ENCODE results near the gene NEO1.
A peak's percentile ranks its signal among the peaks of the same experiment; 100 is the strongest.
"Not testable (repeated sequence)": the region's sequence is repeated elsewhere in the genome, so short reads cannot be mapped to it uniquely, and the experiment has no call there.

NEO1 gene

DNA sequence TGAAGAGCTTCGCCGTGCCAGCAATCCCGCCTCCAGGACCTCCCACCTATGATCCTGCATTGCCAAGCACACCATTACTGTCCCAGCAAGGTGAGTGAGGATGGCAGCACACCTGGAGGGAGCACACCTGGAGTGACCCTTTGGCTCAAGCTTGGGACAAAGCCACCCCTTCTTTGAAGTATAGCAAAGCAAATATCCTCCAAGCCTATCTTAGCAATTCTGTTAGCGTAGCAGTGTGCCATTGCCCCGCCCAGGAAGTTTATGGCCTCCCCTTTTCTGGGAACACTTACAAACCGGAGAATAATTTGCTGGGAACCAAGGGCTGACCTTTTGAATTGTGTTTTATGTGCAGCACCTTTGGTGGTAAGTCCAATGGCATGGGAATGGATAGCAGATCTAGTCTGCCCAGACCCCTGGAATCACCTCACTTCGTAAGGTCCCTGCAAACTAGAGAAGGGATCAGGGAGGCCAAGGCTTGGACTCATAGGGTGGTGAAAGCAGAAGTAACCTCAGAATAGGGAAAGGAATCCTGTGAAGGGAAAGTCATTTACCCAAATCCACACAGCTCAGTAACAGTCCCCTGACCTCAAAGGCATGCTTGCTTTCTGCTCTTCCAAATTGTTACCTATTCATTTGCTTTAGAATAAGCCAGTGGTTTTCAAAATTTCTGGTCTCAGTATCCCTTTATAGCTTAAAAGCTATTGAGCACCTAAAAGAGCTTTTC lies 246.4 kb downstream of the NEO1 start:
- no peak overlapping the region for H3K4me2 ChIP-seq
- H4K20me1 ChIP-seq (ENCODE audit: insufficient read depth) = no peaks in the 10 kb centered on the region
- TF ChIP-seq, protein P1, sequence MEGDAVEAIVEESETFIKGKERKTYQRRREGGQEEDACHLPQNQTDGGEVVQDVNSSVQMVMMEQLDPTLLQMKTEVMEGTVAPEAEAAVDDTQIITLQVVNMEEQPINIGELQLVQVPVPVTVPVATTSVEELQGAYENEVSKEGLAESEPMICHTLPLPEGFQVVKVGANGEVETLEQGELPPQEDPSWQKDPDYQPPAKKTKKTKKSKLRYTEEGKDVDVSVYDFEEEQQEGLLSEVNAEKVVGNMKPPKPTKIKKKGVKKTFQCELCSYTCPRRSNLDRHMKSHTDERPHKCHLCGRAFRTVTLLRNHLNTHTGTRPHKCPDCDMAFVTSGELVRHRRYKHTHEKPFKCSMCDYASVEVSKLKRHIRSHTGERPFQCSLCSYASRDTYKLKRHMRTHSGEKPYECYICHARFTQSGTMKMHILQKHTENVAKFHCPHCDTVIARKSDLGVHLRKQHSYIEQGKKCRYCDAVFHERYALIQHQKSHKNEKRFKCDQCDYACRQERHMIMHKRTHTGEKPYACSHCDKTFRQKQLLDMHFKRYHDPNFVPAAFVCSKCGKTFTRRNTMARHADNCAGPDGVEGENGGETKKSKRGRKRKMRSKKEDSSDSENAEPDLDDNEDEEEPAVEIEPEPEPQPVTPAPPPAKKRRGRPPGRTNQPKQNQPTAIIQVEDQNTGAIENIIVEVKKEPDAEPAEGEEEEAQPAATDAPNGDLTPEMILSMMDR (conservative IDR thresholded peaks at IDR 0.05; ENCODE audit: low read depth, low read length) = no peak
- H3K27ac ChIP-seq = no peak overlapping the region
- H3K79me2 ChIP-seq (ENCODE audit: insufficient read depth, low read depth) = no peaks in the 10 kb centered on the region
- H3K4me3 ChIP-seq (IDR thresholded peaks at IDR 0.05; ENCODE audit: insufficient read depth, low read depth, low read length) = no peak overlapping the region
- H3K36me3 ChIP-seq (ENCODE audit: insufficient read depth) = no peaks in the 10 kb centered on the region
- H2AFZ ChIP-seq (ENCODE audit: low read depth) = no peak overlapping the region
- H3K27me3 ChIP-seq (ENCODE audit: insufficient read depth, low read depth) = no peaks in the 10 kb centered on the region
- no peak overlapping the region for H3K9ac ChIP-seq
- no peaks in the 10 kb centered on the region for H3K4me1 ChIP-seq (ENCODE audit: low read depth, poor library complexity, severe bottlenecking)

DNA sequence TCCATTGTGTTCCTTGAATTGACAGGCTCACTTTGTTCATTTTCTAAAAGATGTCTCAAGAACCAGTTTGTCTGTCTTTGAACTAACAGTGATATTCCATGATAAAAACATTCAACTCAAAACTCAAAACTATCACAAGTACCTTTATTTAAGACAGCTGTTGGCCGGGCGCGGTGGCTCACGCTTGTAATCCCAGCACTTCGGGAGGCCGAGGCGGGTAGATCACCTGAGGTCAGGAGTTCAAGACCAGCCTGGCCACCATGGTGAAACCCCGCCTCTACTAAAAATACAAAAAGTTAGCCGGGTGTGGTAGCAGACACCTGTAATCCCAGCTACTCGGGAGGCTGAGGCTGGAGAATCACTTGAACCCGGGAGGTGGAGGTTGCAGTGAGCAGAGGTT lies 248.0 kb downstream of the NEO1 start:
- H3K27ac ChIP-seq; H3K4me2 ChIP-seq; H3K79me2 ChIP-seq (ENCODE audit: insufficient read depth, low read depth); H3K9ac ChIP-seq; H2AFZ ChIP-seq (ENCODE audit: low read depth); H3K4me1 ChIP-seq (ENCODE audit: low read depth, poor library complexity, severe bottlenecking); H3K27me3 ChIP-seq (ENCODE audit: insufficient read depth, low read depth); H3K4me3 ChIP-seq (IDR thresholded peaks at IDR 0.05; ENCODE audit: insufficient read depth, low read depth, low read length); H4K20me1 ChIP-seq (ENCODE audit: insufficient read depth); H3K36me3 ChIP-seq (ENCODE audit: insufficient read depth): not testable (repeated sequence)

DNA sequence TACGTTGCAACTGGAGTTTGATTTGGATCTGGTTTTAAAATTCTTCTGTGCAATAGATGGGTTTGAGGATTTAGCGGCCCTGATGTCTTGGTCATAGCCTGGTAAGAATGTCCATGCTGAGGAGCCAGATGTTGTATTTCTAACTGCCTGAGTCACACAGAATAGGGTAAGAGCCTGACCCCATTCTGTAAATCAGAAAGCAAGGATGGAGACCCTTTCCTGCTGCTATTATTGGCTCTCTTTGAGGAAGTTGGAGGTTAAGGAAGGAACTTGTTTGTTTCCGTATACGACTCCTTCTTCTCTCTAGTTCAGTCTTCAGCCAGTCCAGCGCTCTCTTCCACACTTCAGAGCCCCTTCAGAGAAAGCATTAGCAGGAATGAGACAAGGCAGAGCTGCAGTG lies 251.4 kb downstream of the NEO1 start:
- Histone ChIP-seq H3K36me3 (ENCODE audit: insufficient read depth) (no peaks in the 10 kb centered on the region), H3K4me1 (ENCODE audit: low read depth, poor library complexity, severe bottlenecking) (no peaks in the 10 kb centered on the region), H2AFZ (ENCODE audit: low read depth) (no peak overlapping the region), H3K4me3 (IDR thresholded peaks at IDR 0.05; ENCODE audit: insufficient read depth, low read depth, low read length) (no peak overlapping the region), H3K27ac (no peak overlapping the region), H3K9ac (no peak overlapping the region), H3K4me2 (no peak overlapping the region), H3K27me3 (ENCODE audit: insufficient read depth, low read depth) (no peaks in the 10 kb centered on the region), H3K79me2 (ENCODE audit: insufficient read depth, low read depth) (no peaks in the 10 kb centered on the region), H4K20me1 (ENCODE audit: insufficient read depth) (no peaks in the 10 kb centered on the region)
- TF ChIP-seq, protein P1 (conservative IDR thresholded peaks at IDR 0.05; ENCODE audit: low read depth, low read length) = no peak

DNA sequence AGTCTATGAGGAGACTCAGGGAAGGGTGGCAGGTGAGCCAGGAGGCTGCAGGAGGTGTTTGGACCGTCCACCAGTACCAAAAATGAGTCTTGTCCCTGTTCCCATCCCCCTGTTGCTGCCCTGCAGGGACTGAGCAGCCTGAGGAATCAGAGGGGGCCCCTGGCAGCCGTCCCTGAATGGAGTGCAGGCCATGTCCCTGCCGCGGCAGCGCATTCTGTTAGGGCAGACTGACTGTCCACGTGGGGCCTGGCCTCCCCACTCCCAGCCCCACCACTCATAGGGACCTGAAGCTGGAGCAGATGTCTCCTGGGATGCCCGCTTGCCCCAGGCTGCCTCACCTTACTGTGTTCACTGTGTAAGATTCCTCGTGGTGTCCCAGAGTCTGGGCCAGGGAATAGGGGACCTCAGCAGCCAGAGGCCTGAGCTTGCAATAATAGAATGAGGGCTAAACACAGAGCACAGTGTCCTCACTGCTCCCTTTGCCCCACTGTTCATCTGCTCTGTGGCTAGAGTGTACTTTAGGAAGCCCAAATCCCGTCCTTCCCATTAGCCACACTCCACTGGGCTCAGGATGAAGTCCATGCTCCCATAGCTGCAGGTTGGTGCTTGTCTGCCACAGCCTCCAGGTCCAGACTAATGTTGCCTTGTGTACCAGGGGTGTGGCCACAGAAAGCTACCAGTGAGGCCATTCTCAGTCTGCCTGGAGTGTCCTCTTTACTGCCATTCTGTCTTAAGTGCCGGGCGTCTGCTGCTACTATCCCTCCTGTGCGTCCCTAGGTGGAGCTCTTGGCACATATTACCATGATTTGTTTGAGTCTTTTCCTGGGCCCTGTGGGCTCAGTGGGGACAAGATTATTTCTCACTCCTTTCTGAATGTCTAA lies 253.3 kb downstream of the NEO1 start:
- Histone ChIP-seq H3K4me2 (no peak overlapping the region), H3K27me3 (ENCODE audit: insufficient read depth, low read depth) (no peaks in the 10 kb centered on the region), H3K4me3 (IDR thresholded peaks at IDR 0.05; ENCODE audit: insufficient read depth, low read depth, low read length) (no peak overlapping the region), H3K79me2 (ENCODE audit: insufficient read depth, low read depth) (no peaks in the 10 kb centered on the region), H3K9ac (no peak overlapping the region), H2AFZ (ENCODE audit: low read depth) (no peak overlapping the region), H3K27ac (no peak overlapping the region), H4K20me1 (ENCODE audit: insufficient read depth) (no peaks in the 10 kb centered on the region), H3K36me3 (ENCODE audit: insufficient read depth) (no peaks in the 10 kb centered on the region), H3K4me1 (ENCODE audit: low read depth, poor library complexity, severe bottlenecking) (no peaks in the 10 kb centered on the region)
- TF ChIP-seq, protein P1 (conservative IDR thresholded peaks at IDR 0.05; ENCODE audit: low read depth, low read length) = peak; percentile 72

DNA sequence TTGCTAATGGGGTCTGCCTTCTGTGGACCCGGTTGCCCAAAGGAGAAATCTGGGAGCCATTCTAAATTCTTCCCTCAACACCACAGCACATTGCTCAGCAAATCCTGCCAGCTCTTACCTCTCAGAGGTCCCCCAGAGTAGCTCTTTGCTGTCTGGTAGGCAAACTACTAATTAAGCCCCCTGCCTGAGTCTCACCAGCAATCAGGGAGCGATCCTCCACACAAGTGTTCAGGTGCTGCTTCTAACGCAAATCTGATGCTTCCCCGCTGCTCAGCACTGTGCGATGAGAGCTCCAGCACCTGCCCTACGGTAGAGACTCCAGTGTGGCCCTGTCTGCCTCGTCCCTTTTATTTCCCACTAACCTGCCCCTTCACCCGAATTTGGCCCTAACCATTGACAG lies 256.0 kb downstream of the NEO1 start:
- no peak overlapping the region for H3K4me2 ChIP-seq
- TF ChIP-seq, protein P1 (conservative IDR thresholded peaks at IDR 0.05; ENCODE audit: low read depth, low read length) = no peak
- H3K79me2 ChIP-seq (ENCODE audit: insufficient read depth, low read depth) = no peaks in the 10 kb centered on the region
- H4K20me1 ChIP-seq (ENCODE audit: insufficient read depth) = no peaks in the 10 kb centered on the region
- H3K27ac ChIP-seq = no peak overlapping the region
- H3K36me3 ChIP-seq (ENCODE audit: insufficient read depth) = no peaks in the 10 kb centered on the region
- H3K4me3 ChIP-seq (IDR thresholded peaks at IDR 0.05; ENCODE audit: insufficient read depth, low read depth, low read length) = no peak overlapping the region
- no peak overlapping the region for H3K9ac ChIP-seq
- H2AFZ ChIP-seq (ENCODE audit: low read depth) = no peak overlapping the region
- no peaks in the 10 kb centered on the region for H3K27me3 ChIP-seq (ENCODE audit: insufficient read depth, low read depth)
- no peaks in the 10 kb centered on the region for H3K4me1 ChIP-seq (ENCODE audit: low read depth, poor library complexity, severe bottlenecking)
